Stomach (tissue), 4 donors: ENCODE data around the gene CST9L.

Experiments used
- EP300 ChIP-seq: sonication (generic); formaldehyde crosslinking; IDR thresholded peaks from one replicate; pipeline ENCODE4 v1.6.1; 2017; ENCODE audit warnings: antibody characterized with exemption
- POLR2A ChIP-seq, 4 donors: fragments of 450-650 bp; IDR thresholded peaks; one replicate each; pipeline ENCODE4 v1.6.1; 2016; ENCODE audit warnings: antibody characterized with exemption in 4 of 4, control low read depth in 2 of 4, mild to moderate bottlenecking in 1 of 4, moderate library complexity in 1 of 4
- POLR2AphosphoS5 ChIP-seq, 3 donors: sonication (generic); formaldehyde crosslinking; IDR thresholded peaks; one replicate each; pipeline ENCODE4 v1.6.1; 2016; ENCODE audit warnings: antibody characterized with exemption in 3 of 3
- TF ChIP-seq, protein P1 (sequence below), 7 experiments: fragments of 450-650 bp in 4 of 7; fragments of 200-600 bp in 3 of 7; sonication (generic) in 3 of 7; IDR thresholded peaks; one replicate each; pipeline ENCODE4 v1.5.1; 2016 to 2019; ENCODE audit warnings: antibody characterized with exemption in 7 of 7, control low read depth in 2 of 7, mild to moderate bottlenecking in 1 of 7

GRCh38 chr20:23601715-23602114, 33.4 kb upstream of the CST9L start:
- TF ChIP-seq, protein P1, sequence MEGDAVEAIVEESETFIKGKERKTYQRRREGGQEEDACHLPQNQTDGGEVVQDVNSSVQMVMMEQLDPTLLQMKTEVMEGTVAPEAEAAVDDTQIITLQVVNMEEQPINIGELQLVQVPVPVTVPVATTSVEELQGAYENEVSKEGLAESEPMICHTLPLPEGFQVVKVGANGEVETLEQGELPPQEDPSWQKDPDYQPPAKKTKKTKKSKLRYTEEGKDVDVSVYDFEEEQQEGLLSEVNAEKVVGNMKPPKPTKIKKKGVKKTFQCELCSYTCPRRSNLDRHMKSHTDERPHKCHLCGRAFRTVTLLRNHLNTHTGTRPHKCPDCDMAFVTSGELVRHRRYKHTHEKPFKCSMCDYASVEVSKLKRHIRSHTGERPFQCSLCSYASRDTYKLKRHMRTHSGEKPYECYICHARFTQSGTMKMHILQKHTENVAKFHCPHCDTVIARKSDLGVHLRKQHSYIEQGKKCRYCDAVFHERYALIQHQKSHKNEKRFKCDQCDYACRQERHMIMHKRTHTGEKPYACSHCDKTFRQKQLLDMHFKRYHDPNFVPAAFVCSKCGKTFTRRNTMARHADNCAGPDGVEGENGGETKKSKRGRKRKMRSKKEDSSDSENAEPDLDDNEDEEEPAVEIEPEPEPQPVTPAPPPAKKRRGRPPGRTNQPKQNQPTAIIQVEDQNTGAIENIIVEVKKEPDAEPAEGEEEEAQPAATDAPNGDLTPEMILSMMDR (IDR thresholded peaks at IDR 0.05) = no peak
- no peak for TF ChIP-seq POLR2AphosphoS5 (IDR thresholded peaks at IDR 0.05)
- no peak for TF ChIP-seq POLR2A (IDR thresholded peaks at IDR 0.05)
- no peak for TF ChIP-seq EP300
